Astrocyte (in vitro differentiated cells and primary cell): Measurements from ENCODE around the gene UTS2B.

Source experiments
- CTCF ChIP-seq: IDR thresholded peaks from 2 replicates; pipeline ENCODE4 v1.5.1; 2011; ENCODE audit warnings: low read depth, mild to moderate bottlenecking, inconsistent platforms, low read length, moderate library complexity; ENCODE audit not compliant: insufficient read depth
- EZH2 ChIP-seq: IDR thresholded peaks from 2 replicates; pipeline ENCODE4 v1.6.1; 2012; ENCODE audit warnings: mild to moderate bottlenecking, low read length, inconsistent platforms; ENCODE audit not compliant: insufficient read depth

- TF ChIP-seq CTCF: no peak
- TF ChIP-seq EZH2: no peak
Measured at GRCh38 chr3:191237047-191237882, 93.1 kb downstream of the UTS2B start.
